CD4-positive, alpha-beta T cell (primary cell): Measurements from ENCODE around the gene KCNIP4. TPM values are rescaled to one million over a fixed set of nuclear protein-coding genes. Genes with fewer than 3 reads are reported as not detected.

Experiments used
- ATAC-seq: fragments of 200-7000 bp; cut with Tn5 transposase; one replicate; pipeline ENCODE4 v1.10.0; 2022; ENCODE audit warnings: mild to moderate bottlenecking; ENCODE audit not compliant: poor library complexity
- CTCF ChIA-PET: fragments of 350-600 bp; sonication (Branson Sonifier 250); formaldehyde crosslinking; loops from one replicate; lab custom pipeline; 2021; ENCODE audit warnings: antibody characterized with exemption, inconsistent platforms; lab: Charles Lee
- POLR2A ChIA-PET: fragments of 350-600 bp; sonication (Branson Sonifier 250); formaldehyde crosslinking; loops from one replicate; lab custom pipeline; 2021; ENCODE audit warnings: antibody characterized with exemption, inconsistent platforms; lab: Charles Lee
- DNase-seq, 14 experiments: peaks; one replicate each; pipeline ENCODE4 v3.0.0-alpha.2; 2013 to 2020; ENCODE audit warnings: mixed read lengths in 2 of 14
- H3K27ac ChIP-seq, 2 donors: one replicate each; pipeline versions ENCODE4 v1.5.1 to v1.7.0; 2013; ENCODE audit warnings: low read length in 2 of 2, low read depth in 1 of 2, mild to moderate bottlenecking in 1 of 2
- H3K27me3 ChIP-seq, 2 experiments: 1 replicate in 1 of 2; 2 replicates in 1 of 2; pipeline versions ENCODE4 v1.6.1 to v1.7.0; 2013; ENCODE audit warnings: low read length in 2 of 2, control low read depth in 1 of 2, mild to moderate bottlenecking in 1 of 2, moderate library complexity in 1 of 2; ENCODE audit not compliant: insufficient read depth in 2 of 2, control insufficient read depth in 1 of 2
- H3K36me3 ChIP-seq: one replicate; pipeline ENCODE4 v1.6.1; 2013; ENCODE audit warnings: low read length, control low read depth; ENCODE audit not compliant: insufficient read depth
- H3K4me1 ChIP-seq: one replicate; pipeline ENCODE4 v1.6.1; 2013; ENCODE audit warnings: low read length, control low read depth; ENCODE audit not compliant: insufficient read depth
- H3K4me3 ChIP-seq: one replicate; pipeline ENCODE4 v1.5.1; 2013; ENCODE audit warnings: mild to moderate bottlenecking, low read length, moderate library complexity
- H3K9me3 ChIP-seq, 2 experiments: 1 replicate in 1 of 2; 2 replicates in 1 of 2; pipeline versions ENCODE4 v1.6.1 to v1.7.0; 2013; ENCODE audit warnings: low read length in 2 of 2, mild to moderate bottlenecking in 2 of 2, control low read depth in 1 of 2, moderate library complexity in 1 of 2; ENCODE audit not compliant: control insufficient read depth in 1 of 2, insufficient read depth in 1 of 2
- H3K27ac Mint-ChIP-seq: one replicate; pipeline ENCODE4 v1.8.0; 2020; ENCODE audit warnings: mixed read lengths
- H3K27me3 Mint-ChIP-seq: one replicate; pipeline ENCODE4 v1.8.0; 2021; ENCODE audit warnings: mixed read lengths
- H3K36me3 Mint-ChIP-seq: one replicate; pipeline ENCODE4 v1.8.0; 2021; ENCODE audit warnings: low read depth, mixed read lengths
- H3K4me1 Mint-ChIP-seq: one replicate; pipeline ENCODE4 v1.8.0; 2021; ENCODE audit warnings: low read depth, mixed read lengths
- H3K4me3 Mint-ChIP-seq: one replicate; pipeline ENCODE4 v1.8.0; 2020; ENCODE audit warnings: mild to moderate bottlenecking, mixed read lengths
- H3K9me3 Mint-ChIP-seq: one replicate; pipeline ENCODE4 v1.8.0; 2020; ENCODE audit warnings: mixed read lengths
- intact Hi-C, 2 experiments: fragments of 100-400 bp; cut with DNase I in 1 of 2; cut with micrococcal nuclease in 1 of 2; formaldehyde crosslinking; loops; one replicate each; pipeline versions ENCODE4 v1.15.1 to v1.9.0; 2023 to 2025; cut with DNase I, micrococcal nuclease
- total RNA-seq, 174 experiments: library from RNA in 2 of 174; stranded (reverse) in 2 of 174; gene quantifications; one replicate each; pipeline ENCODE4 v1.2.3 and lab custom pipeline; 2021 to 2026
- TF ChIP-seq, protein P1 (sequence below): fragments of 200-600 bp; IDR thresholded peaks from one replicate; pipeline ENCODE4 v1.8.0; 2022; ENCODE audit warnings: antibody characterized with exemption, mild to moderate bottlenecking

KCNIP4 gene
- total RNA-seq, 2 experiments from 2014 or later = not detected

DNA sequence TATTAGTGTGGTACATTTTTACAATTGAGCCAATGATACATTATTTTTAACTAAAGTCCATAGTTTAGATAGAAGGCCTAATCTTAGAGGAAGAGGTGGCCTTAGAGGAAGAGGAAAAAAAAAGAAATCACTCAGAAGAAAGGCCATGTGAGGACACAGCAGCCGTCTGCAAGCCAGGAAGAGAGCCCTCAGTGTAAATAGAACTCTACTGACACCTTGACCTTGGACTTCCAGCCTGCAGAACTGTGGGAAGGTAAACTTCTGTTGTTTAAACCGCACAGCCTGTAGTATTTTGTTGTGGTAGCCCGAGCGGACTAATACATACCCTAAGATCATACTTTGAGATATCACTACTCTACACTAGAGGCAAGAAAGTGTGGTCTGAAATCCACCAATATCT, 5.1 kb upstream of the KCNIP4 start:
- POLR2A ChIA-PET = no interaction called here

GRCh38 chr4:21952549-21952948, 4.0 kb upstream of the KCNIP4 start:
- no peaks in the 10 kb centered on the region for H3K4me1 ChIP-seq
- ChIA-PET POLR2A (no interaction called here), CTCF (no interaction called here)
- peaks cover 8% of the 10 kb centered on the region for H3K9me3 Mint-ChIP-seq
- DNase-seq (no peak), ATAC-seq (no peak)
- TF ChIP-seq, protein P1, sequence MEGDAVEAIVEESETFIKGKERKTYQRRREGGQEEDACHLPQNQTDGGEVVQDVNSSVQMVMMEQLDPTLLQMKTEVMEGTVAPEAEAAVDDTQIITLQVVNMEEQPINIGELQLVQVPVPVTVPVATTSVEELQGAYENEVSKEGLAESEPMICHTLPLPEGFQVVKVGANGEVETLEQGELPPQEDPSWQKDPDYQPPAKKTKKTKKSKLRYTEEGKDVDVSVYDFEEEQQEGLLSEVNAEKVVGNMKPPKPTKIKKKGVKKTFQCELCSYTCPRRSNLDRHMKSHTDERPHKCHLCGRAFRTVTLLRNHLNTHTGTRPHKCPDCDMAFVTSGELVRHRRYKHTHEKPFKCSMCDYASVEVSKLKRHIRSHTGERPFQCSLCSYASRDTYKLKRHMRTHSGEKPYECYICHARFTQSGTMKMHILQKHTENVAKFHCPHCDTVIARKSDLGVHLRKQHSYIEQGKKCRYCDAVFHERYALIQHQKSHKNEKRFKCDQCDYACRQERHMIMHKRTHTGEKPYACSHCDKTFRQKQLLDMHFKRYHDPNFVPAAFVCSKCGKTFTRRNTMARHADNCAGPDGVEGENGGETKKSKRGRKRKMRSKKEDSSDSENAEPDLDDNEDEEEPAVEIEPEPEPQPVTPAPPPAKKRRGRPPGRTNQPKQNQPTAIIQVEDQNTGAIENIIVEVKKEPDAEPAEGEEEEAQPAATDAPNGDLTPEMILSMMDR = no peak
- no peak overlapping the region for H3K27ac Mint-ChIP-seq
- H3K36me3 Mint-ChIP-seq = no peaks in the 10 kb centered on the region
- H3K36me3 ChIP-seq = no peaks in the 10 kb centered on the region
- no peaks in the 10 kb centered on the region for H3K4me1 Mint-ChIP-seq
- H3K27ac ChIP-seq = no peak overlapping the region
- H3K27me3 Mint-ChIP-seq = peaks cover 29% of the 10 kb centered on the region
- intact Hi-C loops = no loop called here
- H3K4me3 ChIP-seq = no peak overlapping the region
- H3K9me3 ChIP-seq = peaks cover 0 to 12% of the 10 kb centered on the region in 2 experiments
- peaks cover 6 to 9% of the 10 kb centered on the region in 2 experiments for H3K27me3 ChIP-seq
- H3K4me3 Mint-ChIP-seq = no peak overlapping the region

More for the DNA sequence above, 5.1 kb upstream of the KCNIP4 start:
- H3K27ac Mint-ChIP-seq = no peak overlapping the region
- H3K4me1 Mint-ChIP-seq = no peaks in the 10 kb centered on the region
- Histone ChIP-seq H3K27ac (no peak overlapping the region), H3K27me3 (peaks cover 0 to 4% of the 10 kb centered on the region in 2 experiments), H3K4me3 (no peak overlapping the region), H3K9me3 (peaks cover 0 to 6% of the 10 kb centered on the region in 2 experiments), H3K4me1 (no peaks in the 10 kb centered on the region), H3K36me3 (no peaks in the 10 kb centered on the region)
- no peak overlapping the region for H3K4me3 Mint-ChIP-seq
- H3K27me3 Mint-ChIP-seq = peaks cover 22% of the 10 kb centered on the region
- H3K9me3 Mint-ChIP-seq = peaks cover 8% of the 10 kb centered on the region
- CTCF ChIA-PET = no interaction called here
- intact Hi-C loops = no loop called here
- ATAC-seq = no peak
- TF ChIP-seq, protein P1 = no peak
- no peak for DNase-seq
- no peaks in the 10 kb centered on the region for H3K36me3 Mint-ChIP-seq

DNA sequence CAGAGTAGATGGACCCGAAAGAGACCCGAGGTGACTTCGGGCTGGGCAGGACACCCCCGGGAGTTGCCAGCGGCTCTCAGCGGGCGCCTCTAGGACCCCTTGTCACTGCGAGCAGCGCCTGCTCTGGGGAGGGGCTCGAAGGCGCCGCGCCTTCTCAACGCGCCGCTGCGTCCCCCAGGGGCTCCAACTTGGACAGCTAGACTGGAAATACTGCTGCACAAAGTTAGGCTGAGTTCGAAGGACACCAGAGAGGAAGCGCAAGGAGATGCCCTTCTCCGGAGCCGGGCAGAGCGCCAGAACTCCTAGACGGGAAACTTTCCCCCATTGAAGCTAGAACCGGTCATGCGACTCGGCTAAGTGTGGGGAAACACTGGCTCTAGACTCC, 493 bp upstream of the KCNIP4 start:
- no peak overlapping the region for H3K27ac ChIP-seq
- CTCF ChIA-PET = no interaction called here

More for the DNA sequence above, 493 bp upstream of the KCNIP4 start:
- Histone ChIP-seq H3K4me3 (no peak overlapping the region), H3K9me3 (peaks cover 0 to 14% of the 10 kb centered on the region in 2 experiments), H3K36me3 (no peaks in the 10 kb centered on the region), H3K27me3 (peaks cover 12 to 13% of the 10 kb centered on the region in 2 experiments), H3K4me1 (no peaks in the 10 kb centered on the region)
- no peaks in the 10 kb centered on the region for H3K4me1 Mint-ChIP-seq
- TF ChIP-seq, protein P1 = no peak
- POLR2A ChIA-PET = no interaction called here
- H3K36me3 Mint-ChIP-seq = no peaks in the 10 kb centered on the region
- DNase-seq (no peak), ATAC-seq (no peak)
- H3K27me3 Mint-ChIP-seq = peaks cover 44% of the 10 kb centered on the region
- peaks cover 7% of the 10 kb centered on the region for H3K9me3 Mint-ChIP-seq
- intact Hi-C loops = no loop called here
- no peak overlapping the region for H3K27ac Mint-ChIP-seq
- no peak overlapping the region for H3K4me3 Mint-ChIP-seq
